Skeletal muscle satellite cell (primary cell): ENCODE measurements around the gene ABCC1.

ENCODE experiments used
- H3K27me3 ChIP-seq: 2 replicates; pipeline ENCODE4 v1.7.0; 2013; ENCODE audit warnings: low read length; ENCODE audit not compliant: control insufficient read depth, insufficient read depth
- H3K36me3 ChIP-seq: 2 replicates; pipeline ENCODE4 v1.7.0; 2013; ENCODE audit warnings: mild to moderate bottlenecking, control low read depth, low read length; ENCODE audit not compliant: insufficient read depth
- H3K4me1 ChIP-seq: 2 replicates; pipeline ENCODE4 v1.7.0; 2013; ENCODE audit warnings: low read length; ENCODE audit not compliant: control insufficient read depth, insufficient read depth
- H3K4me2 ChIP-seq: 2 replicates; pipeline ENCODE4 v1.7.0; 2013; ENCODE audit warnings: mild to moderate bottlenecking, low read length
- H3K4me3 ChIP-seq: 2 replicates; pipeline ENCODE4 v1.7.0; 2013; ENCODE audit warnings: low read length
- H3K9ac ChIP-seq: 2 replicates; pipeline ENCODE4 v1.7.0; 2013; ENCODE audit warnings: mild to moderate bottlenecking, low read depth, low read length, moderate library complexity
- H3K9me3 ChIP-seq: replicated peaks from 2 replicates; pipeline ENCODE4 v1.7.0; 2013; ENCODE audit warnings: mild to moderate bottlenecking, control low read depth, low read length

Gene ABCC1

GRCh38 chr16:16082255-16082654, 132.8 kb downstream of the ABCC1 start:
- no peak overlapping the region for H3K9ac ChIP-seq
- no peak overlapping the region for H3K4me2 ChIP-seq
- H3K4me1 ChIP-seq, result no peaks in the 10 kb centered on the region
- peaks cover 83% of the 10 kb centered on the region for H3K36me3 ChIP-seq
- H3K9me3 ChIP-seq, result peaks cover 8% of the 10 kb centered on the region
- H3K4me3 ChIP-seq, result no peak overlapping the region
- H3K27me3 ChIP-seq, result no peaks in the 10 kb centered on the region

GRCh38 chr16:16083421-16084156, 134.2 kb downstream of the ABCC1 start:
- H3K4me3 ChIP-seq, result no peak overlapping the region
- H3K4me2 ChIP-seq, result no peak overlapping the region
- peaks cover 87% of the 10 kb centered on the region for H3K36me3 ChIP-seq
- H3K27me3 ChIP-seq, result no peaks in the 10 kb centered on the region
- H3K9me3 ChIP-seq, result peaks cover 8% of the 10 kb centered on the region
- H3K4me1 ChIP-seq, result no peaks in the 10 kb centered on the region
- H3K9ac ChIP-seq, result no peak overlapping the region

- no peaks in the 10 kb centered on the region for H3K4me1 ChIP-seq
- peaks cover 85% of the 10 kb centered on the region for H3K36me3 ChIP-seq
- peaks cover 8% of the 10 kb centered on the region for H3K9me3 ChIP-seq
- H3K27me3 ChIP-seq, result no peaks in the 10 kb centered on the region
- H3K4me2 ChIP-seq, result no peak overlapping the region
- H3K4me3 ChIP-seq, result no peak overlapping the region
- H3K9ac ChIP-seq, result no peak overlapping the region
Observed at GRCh38 chr16:16084874-16085273, 135.5 kb downstream of the ABCC1 start.

GRCh38 chr16:16086653-16087446, 137.4 kb downstream of the ABCC1 start:
- Histone ChIP-seq H3K27me3 (no peaks in the 10 kb centered on the region), H3K9me3 (peaks cover 8% of the 10 kb centered on the region), H3K4me3 (no peak overlapping the region), H3K4me1 (no peaks in the 10 kb centered on the region), H3K4me2 (no peak overlapping the region), H3K36me3 (peaks cover 87% of the 10 kb centered on the region), H3K9ac (no peak overlapping the region)

GRCh38 chr16:16090238-16090637, 140.8 kb downstream of the ABCC1 start:
- H3K4me3 ChIP-seq, result no peak overlapping the region
- no peaks in the 10 kb centered on the region for H3K27me3 ChIP-seq
- H3K9me3 ChIP-seq, result no peaks in the 10 kb centered on the region
- no peak overlapping the region for H3K9ac ChIP-seq
- peaks cover 5% of the 10 kb centered on the region for H3K4me1 ChIP-seq
- H3K4me2 ChIP-seq, result no peak overlapping the region
- H3K36me3 ChIP-seq, result peaks cover 79% of the 10 kb centered on the region

- H3K27me3 ChIP-seq, result no peaks in the 10 kb centered on the region
- no peak overlapping the region for H3K9ac ChIP-seq
- no peak overlapping the region for H3K4me2 ChIP-seq
- peaks cover 12% of the 10 kb centered on the region for H3K4me1 ChIP-seq
- H3K4me3 ChIP-seq, result no peak overlapping the region
- H3K9me3 ChIP-seq, result no peaks in the 10 kb centered on the region
- H3K36me3 ChIP-seq, result peaks cover 69% of the 10 kb centered on the region
Observed at GRCh38 chr16:16092925-16093627, 143.7 kb downstream of the ABCC1 start.

GRCh38 chr16:16093628-16094332, 144.4 kb downstream of the ABCC1 start:
- H3K9ac ChIP-seq, result no peak overlapping the region
- peaks cover 66% of the 10 kb centered on the region for H3K36me3 ChIP-seq
- no peaks in the 10 kb centered on the region for H3K9me3 ChIP-seq
- no peak overlapping the region for H3K4me3 ChIP-seq
- peaks cover 12% of the 10 kb centered on the region for H3K4me1 ChIP-seq
- no peak overlapping the region for H3K4me2 ChIP-seq
- no peaks in the 10 kb centered on the region for H3K27me3 ChIP-seq

GRCh38 chr16:16095646-16096045, 146.2 kb downstream of the ABCC1 start:
- peaks cover 67% of the 10 kb centered on the region for H3K36me3 ChIP-seq
- peaks cover 12% of the 10 kb centered on the region for H3K4me1 ChIP-seq
- H3K27me3 ChIP-seq, result no peaks in the 10 kb centered on the region
- H3K9ac ChIP-seq, result no peak overlapping the region
- H3K9me3 ChIP-seq, result no peaks in the 10 kb centered on the region
- H3K4me3 ChIP-seq, result no peak overlapping the region
- H3K4me2 ChIP-seq, result no peak overlapping the region

GRCh38 chr16:16096121-16096857, 146.9 kb downstream of the ABCC1 start:
- Histone ChIP-seq H3K27me3 (no peaks in the 10 kb centered on the region), H3K9me3 (no peaks in the 10 kb centered on the region), H3K36me3 (peaks cover 65% of the 10 kb centered on the region), H3K4me3 (no peak overlapping the region), H3K4me1 (peaks cover 12% of the 10 kb centered on the region), H3K9ac (no peak overlapping the region), H3K4me2 (peak overlapping the region; percentile 3)

- H3K36me3 ChIP-seq, result peaks cover 65% of the 10 kb centered on the region
- peaks cover 12% of the 10 kb centered on the region for H3K4me1 ChIP-seq
- H3K4me3 ChIP-seq, result no peak overlapping the region
- no peaks in the 10 kb centered on the region for H3K9me3 ChIP-seq
- H3K9ac ChIP-seq, result no peak overlapping the region
- no peaks in the 10 kb centered on the region for H3K27me3 ChIP-seq
- H3K4me2 ChIP-seq, result no peak overlapping the region
Observed at GRCh38 chr16:16096858-16097213, 147.4 kb downstream of the ABCC1 start.
